ENCODE data around the gene MAST4.

The MAST4 gene

DNA sequence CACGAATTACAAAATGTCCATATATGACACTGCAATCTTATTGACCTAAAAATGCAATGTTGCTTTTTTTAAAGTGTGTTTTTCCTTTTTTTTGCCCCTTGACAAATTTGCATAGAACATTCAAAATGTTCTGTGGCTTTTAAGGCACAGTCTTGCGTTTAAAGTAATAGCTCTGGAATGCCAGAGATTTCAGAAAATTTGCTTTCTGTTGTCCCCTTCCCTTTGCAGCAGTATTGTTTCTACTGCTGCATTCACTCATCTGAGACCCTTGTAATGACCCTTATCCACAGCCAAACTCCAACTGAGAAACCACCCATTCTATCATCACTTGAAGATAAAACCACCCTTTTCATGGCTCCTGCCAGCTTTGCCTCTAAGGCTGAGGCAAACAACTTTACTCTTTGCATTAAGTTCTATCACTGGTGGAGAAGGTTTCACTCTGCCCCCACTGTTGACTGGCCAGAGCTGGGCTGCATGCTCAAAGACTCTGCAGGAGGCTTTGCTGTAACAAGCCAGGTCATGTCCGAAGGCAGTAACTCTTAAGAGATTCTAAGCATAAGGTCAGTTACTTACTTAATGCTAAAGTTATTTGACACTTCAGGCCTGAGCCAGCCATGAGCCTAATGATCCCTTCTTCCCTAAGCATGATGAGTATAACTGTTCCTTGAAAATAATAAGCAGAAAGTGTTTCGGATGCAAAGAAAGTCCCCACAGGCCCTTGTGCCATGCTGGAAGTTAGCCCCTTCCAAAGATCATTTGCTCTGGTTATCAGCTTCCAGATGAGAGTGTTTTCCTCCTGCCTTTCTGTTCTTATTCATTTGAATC lies 498.5 kb downstream of the MAST4 start (continued):
- TF ChIP-seq, protein P1, sequence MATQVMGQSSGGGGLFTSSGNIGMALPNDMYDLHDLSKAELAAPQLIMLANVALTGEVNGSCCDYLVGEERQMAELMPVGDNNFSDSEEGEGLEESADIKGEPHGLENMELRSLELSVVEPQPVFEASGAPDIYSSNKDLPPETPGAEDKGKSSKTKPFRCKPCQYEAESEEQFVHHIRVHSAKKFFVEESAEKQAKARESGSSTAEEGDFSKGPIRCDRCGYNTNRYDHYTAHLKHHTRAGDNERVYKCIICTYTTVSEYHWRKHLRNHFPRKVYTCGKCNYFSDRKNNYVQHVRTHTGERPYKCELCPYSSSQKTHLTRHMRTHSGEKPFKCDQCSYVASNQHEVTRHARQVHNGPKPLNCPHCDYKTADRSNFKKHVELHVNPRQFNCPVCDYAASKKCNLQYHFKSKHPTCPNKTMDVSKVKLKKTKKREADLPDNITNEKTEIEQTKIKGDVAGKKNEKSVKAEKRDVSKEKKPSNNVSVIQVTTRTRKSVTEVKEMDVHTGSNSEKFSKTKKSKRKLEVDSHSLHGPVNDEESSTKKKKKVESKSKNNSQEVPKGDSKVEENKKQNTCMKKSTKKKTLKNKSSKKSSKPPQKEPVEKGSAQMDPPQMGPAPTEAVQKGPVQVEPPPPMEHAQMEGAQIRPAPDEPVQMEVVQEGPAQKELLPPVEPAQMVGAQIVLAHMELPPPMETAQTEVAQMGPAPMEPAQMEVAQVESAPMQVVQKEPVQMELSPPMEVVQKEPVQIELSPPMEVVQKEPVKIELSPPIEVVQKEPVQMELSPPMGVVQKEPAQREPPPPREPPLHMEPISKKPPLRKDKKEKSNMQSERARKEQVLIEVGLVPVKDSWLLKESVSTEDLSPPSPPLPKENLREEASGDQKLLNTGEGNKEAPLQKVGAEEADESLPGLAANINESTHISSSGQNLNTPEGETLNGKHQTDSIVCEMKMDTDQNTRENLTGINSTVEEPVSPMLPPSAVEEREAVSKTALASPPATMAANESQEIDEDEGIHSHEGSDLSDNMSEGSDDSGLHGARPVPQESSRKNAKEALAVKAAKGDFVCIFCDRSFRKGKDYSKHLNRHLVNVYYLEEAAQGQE (tag by site-specific recombination; IDR thresholded peaks at IDR 0.05): no peak
- no peak for TF ChIP-seq ZSCAN16 (tag by site-specific recombination; IDR thresholded peaks at IDR 0.05)
- TF ChIP-seq, protein P2, sequence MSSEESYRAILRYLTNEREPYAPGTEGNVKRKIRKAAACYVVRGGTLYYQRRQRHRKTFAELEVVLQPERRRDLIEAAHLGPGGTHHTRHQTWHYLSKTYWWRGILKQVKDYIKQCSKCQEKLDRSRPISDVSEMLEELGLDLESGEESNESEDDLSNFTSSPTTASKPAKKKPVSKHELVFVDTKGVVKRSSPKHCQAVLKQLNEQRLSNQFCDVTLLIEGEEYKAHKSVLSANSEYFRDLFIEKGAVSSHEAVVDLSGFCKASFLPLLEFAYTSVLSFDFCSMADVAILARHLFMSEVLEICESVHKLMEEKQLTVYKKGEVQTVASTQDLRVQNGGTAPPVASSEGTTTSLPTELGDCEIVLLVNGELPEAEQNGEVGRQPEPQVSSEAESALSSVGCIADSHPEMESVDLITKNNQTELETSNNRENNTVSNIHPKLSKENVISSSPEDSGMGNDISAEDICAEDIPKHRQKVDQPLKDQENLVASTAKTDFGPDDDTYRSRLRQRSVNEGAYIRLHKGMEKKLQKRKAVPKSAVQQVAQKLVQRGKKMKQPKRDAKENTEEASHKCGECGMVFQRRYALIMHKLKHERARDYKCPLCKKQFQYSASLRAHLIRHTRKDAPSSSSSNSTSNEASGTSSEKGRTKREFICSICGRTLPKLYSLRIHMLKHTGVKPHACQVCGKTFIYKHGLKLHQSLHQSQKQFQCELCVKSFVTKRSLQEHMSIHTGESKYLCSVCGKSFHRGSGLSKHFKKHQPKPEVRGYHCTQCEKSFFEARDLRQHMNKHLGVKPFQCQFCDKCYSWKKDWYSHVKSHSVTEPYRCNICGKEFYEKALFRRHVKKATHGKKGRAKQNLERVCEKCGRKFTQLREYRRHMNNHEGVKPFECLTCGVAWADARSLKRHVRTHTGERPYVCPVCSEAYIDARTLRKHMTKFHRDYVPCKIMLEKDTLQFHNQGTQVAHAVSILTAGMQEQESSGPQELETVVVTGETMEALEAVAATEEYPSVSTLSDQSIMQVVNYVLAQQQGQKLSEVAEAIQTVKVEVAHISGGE (tag by site-specific recombination; conservative IDR thresholded peaks at IDR 0.05; ENCODE audit: low read depth): no peak
- TF ChIP-seq ZXDB (tag by site-specific recombination; IDR thresholded peaks at IDR 0.05): no peak
- TF ChIP-seq MZF1 (tag by site-specific recombination; IDR thresholded peaks at IDR 0.05; ENCODE audit: borderline replicate concordance): peak; percentile 26; the same call in 1 of the 2 replicates
- TF ChIP-seq RBAK (tag by site-specific recombination; IDR thresholded peaks at IDR 0.05): no peak
- TF ChIP-seq, protein P3, sequence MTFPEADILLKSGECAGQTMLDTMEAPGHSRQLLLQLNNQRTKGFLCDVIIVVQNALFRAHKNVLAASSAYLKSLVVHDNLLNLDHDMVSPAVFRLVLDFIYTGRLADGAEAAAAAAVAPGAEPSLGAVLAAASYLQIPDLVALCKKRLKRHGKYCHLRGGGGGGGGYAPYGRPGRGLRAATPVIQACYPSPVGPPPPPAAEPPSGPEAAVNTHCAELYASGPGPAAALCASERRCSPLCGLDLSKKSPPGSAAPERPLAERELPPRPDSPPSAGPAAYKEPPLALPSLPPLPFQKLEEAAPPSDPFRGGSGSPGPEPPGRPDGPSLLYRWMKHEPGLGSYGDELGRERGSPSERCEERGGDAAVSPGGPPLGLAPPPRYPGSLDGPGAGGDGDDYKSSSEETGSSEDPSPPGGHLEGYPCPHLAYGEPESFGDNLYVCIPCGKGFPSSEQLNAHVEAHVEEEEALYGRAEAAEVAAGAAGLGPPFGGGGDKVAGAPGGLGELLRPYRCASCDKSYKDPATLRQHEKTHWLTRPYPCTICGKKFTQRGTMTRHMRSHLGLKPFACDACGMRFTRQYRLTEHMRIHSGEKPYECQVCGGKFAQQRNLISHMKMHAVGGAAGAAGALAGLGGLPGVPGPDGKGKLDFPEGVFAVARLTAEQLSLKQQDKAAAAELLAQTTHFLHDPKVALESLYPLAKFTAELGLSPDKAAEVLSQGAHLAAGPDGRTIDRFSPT (tag by site-specific recombination; IDR thresholded peaks at IDR 0.05): 0 out of 2 replicates have a peak, but pooled peaks have one; percentile 18
- no peak for TF ChIP-seq ZNF707 (tag by site-specific recombination; IDR thresholded peaks at IDR 0.05)
- no peak for TF ChIP-seq ZNF423 (tag by site-specific recombination; IDR thresholded peaks at IDR 0.05)
- TF ChIP-seq, protein P4, sequence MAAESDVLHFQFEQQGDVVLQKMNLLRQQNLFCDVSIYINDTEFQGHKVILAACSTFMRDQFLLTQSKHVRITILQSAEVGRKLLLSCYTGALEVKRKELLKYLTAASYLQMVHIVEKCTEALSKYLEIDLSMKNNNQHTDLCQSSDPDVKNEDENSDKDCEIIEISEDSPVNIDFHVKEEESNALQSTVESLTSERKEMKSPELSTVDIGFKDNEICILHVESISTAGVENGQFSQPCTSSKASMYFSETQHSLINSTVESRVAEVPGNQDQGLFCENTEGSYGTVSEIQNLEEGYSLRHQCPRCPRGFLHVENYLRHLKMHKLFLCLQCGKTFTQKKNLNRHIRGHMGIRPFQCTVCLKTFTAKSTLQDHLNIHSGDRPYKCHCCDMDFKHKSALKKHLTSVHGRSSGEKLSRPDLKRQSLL (tag by site-specific recombination; IDR thresholded peaks at IDR 0.05): no peak
- TF ChIP-seq ZNF354C (tag by site-specific recombination; IDR thresholded peaks at IDR 0.05; ENCODE audit: borderline replicate concordance, low read depth): no peak
- no peak for TF ChIP-seq ZNF391 (tag by site-specific recombination; IDR thresholded peaks at IDR 0.05; ENCODE audit: borderline replicate concordance, low read depth)
- no peak for TF ChIP-seq ZNF510 (tag by site-specific recombination; IDR thresholded peaks at IDR 0.05; ENCODE audit: insufficient replicate concordance)
- no peak for TF ChIP-seq ZNF558 (tag by site-specific recombination; IDR thresholded peaks at IDR 0.05)
- TF ChIP-seq TRIM28 (IDR thresholded peaks at IDR 0.05; ENCODE audit: borderline replicate concordance, low read length): peak; percentile 78
- TF ChIP-seq, protein P5, sequence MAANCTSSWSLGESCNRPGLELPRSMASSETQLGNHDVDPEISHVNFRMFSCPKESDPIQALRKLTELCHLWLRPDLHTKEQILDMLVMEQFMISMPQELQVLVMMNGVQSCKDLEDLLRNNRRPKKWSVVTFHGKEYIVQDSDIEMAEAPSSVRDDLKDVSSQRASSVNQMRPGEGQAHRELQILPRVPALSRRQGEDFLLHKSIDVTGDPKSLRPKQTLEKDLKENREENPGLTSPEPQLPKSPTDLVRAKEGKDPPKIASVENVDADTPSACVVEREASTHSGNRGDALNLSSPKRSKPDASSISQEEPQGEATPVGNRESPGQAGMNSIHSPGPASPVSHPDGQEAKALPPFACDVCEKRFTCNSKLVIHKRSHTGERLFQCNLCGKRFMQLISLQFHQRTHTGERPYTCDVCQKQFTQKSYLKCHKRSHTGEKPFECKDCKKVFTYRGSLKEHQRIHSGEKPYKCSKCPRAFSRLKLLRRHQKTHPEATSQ (tag by site-specific recombination; IDR thresholded peaks at IDR 0.05): no peak
- TF ChIP-seq ZNF843 (tag by site-specific recombination; IDR thresholded peaks at IDR 0.05): 0 out of 2 replicates have a peak, but pooled peaks have one; percentile 16
- TF ChIP-seq ZNF133 (tag by site-specific recombination; IDR thresholded peaks at IDR 0.05): no peak
- TF ChIP-seq ZNF670 (tag by site-specific recombination; IDR thresholded peaks at IDR 0.05; ENCODE audit: low read depth): no peak
- TF ChIP-seq ZNF121 (tag by site-specific recombination; IDR thresholded peaks at IDR 0.05): no peak
- TF ChIP-seq SCRT2 (tag by site-specific recombination; IDR thresholded peaks at IDR 0.05): no peak
- TF ChIP-seq, protein P6, sequence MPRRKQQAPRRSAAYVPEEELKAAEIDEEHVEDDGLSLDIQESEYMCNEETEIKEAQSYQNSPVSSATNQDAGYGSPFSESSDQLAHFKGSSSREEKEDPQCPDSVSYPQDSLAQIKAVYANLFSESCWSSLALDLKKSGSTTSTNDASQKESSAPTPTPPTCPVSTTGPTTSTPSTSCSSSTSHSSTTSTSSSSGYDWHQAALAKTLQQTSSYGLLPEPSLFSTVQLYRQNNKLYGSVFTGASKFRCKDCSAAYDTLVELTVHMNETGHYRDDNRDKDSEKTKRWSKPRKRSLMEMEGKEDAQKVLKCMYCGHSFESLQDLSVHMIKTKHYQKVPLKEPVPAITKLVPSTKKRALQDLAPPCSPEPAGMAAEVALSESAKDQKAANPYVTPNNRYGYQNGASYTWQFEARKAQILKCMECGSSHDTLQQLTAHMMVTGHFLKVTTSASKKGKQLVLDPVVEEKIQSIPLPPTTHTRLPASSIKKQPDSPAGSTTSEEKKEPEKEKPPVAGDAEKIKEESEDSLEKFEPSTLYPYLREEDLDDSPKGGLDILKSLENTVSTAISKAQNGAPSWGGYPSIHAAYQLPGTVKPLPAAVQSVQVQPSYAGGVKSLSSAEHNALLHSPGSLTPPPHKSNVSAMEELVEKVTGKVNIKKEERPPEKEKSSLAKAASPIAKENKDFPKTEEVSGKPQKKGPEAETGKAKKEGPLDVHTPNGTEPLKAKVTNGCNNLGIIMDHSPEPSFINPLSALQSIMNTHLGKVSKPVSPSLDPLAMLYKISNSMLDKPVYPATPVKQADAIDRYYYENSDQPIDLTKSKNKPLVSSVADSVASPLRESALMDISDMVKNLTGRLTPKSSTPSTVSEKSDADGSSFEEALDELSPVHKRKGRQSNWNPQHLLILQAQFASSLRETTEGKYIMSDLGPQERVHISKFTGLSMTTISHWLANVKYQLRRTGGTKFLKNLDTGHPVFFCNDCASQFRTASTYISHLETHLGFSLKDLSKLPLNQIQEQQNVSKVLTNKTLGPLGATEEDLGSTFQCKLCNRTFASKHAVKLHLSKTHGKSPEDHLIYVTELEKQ (tag by site-specific recombination; IDR thresholded peaks at IDR 0.05; ENCODE audit: borderline replicate concordance): no peak
